Measurements from ENCODE around the gene BMP10.

DNA sequence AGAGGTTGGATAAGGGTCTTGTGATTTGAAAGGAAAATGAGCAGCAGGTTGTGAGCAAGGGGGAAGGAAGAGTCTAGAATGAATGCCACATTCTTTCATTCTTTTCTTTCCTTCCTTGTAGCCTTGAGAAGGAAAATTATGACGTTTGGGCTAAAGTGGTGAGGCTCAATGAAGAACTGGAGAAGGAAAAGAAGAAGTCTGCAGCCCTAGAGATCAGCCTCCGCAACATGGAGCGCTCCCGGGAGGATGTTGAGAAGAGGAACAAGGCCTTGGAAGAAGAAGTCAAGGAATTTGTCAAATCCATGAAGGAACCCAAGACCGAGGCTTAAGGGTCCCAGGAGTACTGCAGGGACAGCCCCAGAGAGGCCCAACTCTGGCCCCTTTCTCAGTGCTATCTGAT is 45.3 kb downstream of the BMP10 start:
- TF ChIP-seq CTCF (IDR thresholded peaks at IDR 0.05; ENCODE audit: low read length), result no peak
- TF ChIP-seq EZH2 (IDR thresholded peaks at IDR 0.05; ENCODE audit: borderline replicate concordance, low read length), result no peak
